OCI-LY1 (cell line): Measurements from ENCODE around the gene SLC7A8.

Experiments used
- EZH2 ChIP-seq: fragments of 200-600 bp; sonication (generic), shearing (Covaris generic); IDR thresholded peaks from 2 replicates; pipeline ENCODE4 v1.8.0; 2017; ENCODE audit warnings: borderline replicate concordance, mixed run types, mild to moderate bottlenecking, antibody characterized with exemption, low read length, moderate library complexity, mixed read lengths
- TF ChIP-seq, protein P1 (sequence below): fragments of 200-600 bp; sonication (generic), shearing (Covaris generic); IDR thresholded peaks from 2 replicates; pipeline ENCODE4 v1.5.1; 2017; ENCODE audit warnings: mild to moderate bottlenecking, antibody characterized with exemption, low read length, moderate library complexity, mixed read lengths

DNA sequence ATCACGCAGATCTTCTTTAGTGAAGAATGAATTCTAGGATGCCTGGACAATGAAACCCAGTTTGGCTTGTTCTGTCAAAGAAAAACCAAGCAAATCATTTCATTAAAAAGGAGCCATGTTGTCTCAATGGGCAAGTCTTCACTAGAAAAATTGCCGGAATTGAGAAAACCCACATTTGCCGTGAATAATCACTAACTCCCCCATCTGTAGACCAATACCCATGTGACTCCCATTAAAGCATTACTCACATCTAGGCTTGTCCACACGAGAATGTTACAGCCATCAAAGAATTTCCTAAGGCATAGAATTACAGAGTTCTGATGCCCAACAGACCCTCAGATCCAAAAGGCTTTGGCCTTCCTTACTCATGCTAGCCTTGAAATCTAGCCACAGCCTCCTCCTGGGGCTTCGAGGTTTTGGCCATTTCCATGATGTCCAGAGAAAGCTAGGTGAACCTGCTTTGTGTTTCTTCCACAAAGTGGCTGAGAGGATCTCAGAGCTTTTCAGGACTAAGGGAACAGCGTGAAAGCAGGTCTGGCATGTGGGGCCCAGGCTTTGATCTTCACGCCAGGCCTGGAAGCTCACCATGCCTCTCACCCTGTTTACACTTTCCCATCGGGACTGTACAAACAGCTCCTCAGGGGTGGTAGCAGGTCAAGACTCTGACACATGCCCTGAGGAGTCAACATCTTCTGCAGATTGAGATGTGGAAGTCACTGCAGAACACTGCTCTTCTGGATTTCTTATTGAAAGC lies 12.1 kb downstream of the SLC7A8 start:
- TF ChIP-seq, protein P1, sequence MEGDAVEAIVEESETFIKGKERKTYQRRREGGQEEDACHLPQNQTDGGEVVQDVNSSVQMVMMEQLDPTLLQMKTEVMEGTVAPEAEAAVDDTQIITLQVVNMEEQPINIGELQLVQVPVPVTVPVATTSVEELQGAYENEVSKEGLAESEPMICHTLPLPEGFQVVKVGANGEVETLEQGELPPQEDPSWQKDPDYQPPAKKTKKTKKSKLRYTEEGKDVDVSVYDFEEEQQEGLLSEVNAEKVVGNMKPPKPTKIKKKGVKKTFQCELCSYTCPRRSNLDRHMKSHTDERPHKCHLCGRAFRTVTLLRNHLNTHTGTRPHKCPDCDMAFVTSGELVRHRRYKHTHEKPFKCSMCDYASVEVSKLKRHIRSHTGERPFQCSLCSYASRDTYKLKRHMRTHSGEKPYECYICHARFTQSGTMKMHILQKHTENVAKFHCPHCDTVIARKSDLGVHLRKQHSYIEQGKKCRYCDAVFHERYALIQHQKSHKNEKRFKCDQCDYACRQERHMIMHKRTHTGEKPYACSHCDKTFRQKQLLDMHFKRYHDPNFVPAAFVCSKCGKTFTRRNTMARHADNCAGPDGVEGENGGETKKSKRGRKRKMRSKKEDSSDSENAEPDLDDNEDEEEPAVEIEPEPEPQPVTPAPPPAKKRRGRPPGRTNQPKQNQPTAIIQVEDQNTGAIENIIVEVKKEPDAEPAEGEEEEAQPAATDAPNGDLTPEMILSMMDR, result no peak
- no peak for TF ChIP-seq EZH2
